ENCODE measurements around the gene KCNF1.

- no peak for TF ChIP-seq CTCF (IDR thresholded peaks at IDR 0.05)
- no peak for TF ChIP-seq EZH2phosphoT487 (IDR thresholded peaks at IDR 0.05)
- TF ChIP-seq EZH2 (IDR thresholded peaks at IDR 0.05): no peak
Measured at GRCh38 chr2:10919771-10920621, 8.3 kb downstream of the KCNF1 start.
